GM21447 (cell line): ENCODE measurements around the gene TTLL6.
"Not testable (repeated sequence)": the region's sequence is repeated elsewhere in the genome, so short reads cannot be mapped to it uniquely, and the experiment has no call there.

ENCODE experiments used
- ATAC-seq: cut with Tn5 transposase; IDR thresholded peaks from one replicate; pipeline ENCODE4 v1.9.1; 2021; ENCODE audit not compliant: unreplicated experiment

The TTLL6 gene

DNA sequence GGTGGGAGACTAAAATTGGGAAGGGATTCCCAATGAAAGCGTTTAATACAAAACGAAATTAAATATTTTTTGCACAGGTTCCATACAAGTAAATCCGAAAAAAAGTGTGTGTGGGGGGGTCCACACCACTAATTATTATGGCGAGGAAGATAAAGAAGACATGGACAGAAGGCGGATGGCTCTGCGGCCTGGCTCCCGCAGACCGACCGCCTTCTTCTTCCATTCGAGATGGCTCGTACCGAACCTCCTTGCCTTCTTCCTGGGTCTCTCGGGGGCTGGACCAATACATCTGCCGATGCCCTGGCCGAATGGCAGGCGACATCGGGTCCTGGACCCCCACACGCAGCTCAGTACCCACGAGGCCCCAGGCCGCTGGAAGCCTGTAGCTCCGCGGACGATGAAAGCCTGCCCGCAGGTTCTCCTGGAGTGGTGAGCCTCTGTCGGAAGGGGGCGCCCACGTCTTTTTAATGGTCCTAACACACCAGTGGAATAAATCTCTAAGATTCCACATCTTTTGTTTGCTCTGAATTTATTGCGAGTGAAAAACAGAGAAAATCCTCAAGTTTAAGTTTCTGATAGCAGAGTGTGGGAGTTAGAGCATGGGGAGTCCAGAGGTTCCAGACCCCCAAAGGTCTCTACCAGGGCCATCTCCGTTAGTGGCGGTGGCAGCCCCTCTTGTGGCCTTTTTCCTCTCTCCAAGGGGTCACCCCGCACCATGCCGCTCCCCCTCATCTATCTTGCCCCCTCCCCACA, 92.6 kb downstream of the TTLL6 start:
- no peak for ATAC-seq

DNA sequence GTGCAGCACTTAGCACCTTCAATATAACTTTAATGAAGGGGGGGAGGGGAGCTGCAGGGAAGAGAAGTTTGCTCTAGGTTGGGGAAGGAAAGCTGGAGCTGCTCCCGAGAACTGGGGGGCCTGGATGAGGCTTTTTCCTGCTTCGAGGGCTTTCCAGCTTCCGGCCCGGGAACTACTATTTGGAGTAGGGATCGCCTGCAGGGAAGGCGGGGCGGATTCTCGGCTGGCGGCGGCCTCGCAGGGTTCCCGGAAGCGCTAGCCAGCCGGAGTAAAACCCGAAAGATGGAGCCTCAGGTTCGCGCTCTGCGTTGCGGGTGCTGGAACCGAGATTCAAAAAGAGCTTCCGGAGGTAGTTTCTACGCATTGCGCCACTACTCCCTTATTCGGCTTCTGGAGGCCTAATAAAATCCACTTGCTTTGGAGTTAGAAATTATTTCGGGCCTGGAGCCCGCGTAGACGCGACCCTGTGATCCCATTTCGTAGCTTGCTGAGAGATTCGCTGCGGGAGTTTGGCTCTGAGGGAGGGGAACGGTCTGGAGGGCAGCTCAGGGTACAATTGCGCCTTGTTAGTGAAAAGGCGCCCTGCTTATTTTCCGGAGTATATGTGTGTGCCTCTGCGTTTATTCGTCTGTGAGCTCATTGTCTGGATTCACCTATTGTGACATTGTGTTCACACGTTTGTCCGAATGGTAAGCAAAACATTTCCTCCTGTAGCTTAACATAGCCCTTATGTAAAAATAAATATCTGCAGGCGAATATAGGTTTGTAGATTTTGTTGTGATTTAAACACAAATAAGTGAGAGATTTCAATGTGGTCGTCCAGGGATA, 93.4 kb downstream of the TTLL6 start:
- ATAC-seq = no peak

DNA sequence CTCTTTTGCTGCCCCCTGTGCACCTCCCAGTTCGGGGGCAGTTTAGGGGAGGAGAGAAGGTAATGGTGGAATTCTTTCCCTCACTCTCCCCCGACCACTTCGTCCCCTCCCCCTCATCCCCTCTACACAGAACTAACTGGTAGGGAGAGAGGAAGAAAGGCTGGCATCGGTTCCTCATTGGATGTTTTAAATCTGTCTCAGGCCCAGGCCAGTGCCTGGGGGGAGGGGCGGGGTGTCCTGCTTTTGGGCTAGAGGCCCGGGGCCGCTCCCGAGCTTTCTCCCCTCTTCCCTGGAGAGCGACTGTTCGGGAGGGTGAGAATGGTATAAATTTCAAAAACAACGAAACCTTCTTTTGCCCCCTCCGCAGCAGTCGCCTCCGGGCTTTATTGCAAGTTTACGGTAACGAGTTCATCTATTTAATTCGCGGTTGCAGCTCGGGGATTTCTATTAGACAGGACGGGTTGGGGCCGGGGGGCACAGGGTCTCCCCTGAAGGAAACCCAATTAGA, 94.1 kb downstream of the TTLL6 start, which contains the start of gene PRAC2:
Gene PRAC2 (plus strand): TSS at position 271 of the 508 bp plus-strand sequence. CDS start 1,226 bp downstream, outside the sequence.
- ATAC-seq = no peak

DNA sequence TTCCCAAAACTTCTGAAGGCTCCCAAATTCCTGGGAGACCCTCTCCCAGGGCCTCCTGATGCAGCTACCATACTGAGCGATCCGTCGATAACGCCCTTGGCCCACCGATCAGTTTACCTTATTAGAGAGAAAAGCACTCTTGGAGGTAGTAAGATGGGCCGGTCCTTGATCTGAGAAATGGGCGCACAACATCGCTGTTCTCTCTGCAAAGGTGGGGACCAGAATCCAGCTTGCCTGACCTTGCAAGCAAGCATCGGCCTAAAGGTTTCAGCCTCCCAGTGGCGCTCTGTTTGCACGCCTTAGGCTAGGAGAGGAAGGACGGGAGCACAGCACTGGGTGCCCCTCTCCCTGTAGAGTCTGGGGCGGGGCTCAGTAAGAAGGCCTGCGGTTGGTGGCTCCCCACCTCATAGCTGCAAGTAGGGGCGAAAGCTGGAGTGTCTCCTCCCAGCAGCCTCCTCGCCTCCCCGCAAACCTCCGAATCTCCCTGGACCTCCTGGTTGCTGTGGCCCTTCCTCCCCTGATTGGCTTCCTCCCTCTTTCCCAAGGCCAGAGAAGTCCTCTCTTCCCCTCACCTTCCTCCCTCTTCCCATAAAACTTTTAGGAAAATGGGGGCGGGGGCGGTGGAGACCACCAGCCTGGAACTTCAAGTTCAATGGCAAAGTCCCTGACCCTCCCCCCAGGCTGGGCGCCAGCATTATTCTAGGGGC, 94.7 kb downstream of the TTLL6 start, which contains the start of gene PRAC1:
Gene PRAC1 (minus strand): TSS at position 318 of the 707 bp plus-strand sequence. CDS start 126 bp downstream, at position 192.
- ATAC-seq = no peak

DNA sequence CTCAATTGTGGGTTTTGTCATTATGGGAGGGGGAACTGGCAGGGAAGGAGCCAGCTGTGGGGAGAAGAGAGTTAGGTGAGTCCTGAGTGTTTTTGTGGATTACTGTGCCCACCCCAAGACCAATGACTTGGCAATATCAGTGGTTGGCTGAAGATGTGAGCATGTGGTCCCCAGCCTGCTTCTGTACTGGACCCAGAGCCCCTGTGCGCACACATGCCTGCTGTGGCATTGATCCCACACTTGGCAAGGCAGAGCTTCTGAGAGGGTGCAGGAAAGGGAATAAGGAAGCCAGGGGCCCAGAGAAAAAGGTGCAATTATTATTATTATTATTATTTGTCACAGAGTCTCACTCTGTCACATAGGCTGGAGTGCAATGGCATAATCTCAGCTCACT, 96.0 kb downstream of the TTLL6 start:
- no peak for ATAC-seq

DNA sequence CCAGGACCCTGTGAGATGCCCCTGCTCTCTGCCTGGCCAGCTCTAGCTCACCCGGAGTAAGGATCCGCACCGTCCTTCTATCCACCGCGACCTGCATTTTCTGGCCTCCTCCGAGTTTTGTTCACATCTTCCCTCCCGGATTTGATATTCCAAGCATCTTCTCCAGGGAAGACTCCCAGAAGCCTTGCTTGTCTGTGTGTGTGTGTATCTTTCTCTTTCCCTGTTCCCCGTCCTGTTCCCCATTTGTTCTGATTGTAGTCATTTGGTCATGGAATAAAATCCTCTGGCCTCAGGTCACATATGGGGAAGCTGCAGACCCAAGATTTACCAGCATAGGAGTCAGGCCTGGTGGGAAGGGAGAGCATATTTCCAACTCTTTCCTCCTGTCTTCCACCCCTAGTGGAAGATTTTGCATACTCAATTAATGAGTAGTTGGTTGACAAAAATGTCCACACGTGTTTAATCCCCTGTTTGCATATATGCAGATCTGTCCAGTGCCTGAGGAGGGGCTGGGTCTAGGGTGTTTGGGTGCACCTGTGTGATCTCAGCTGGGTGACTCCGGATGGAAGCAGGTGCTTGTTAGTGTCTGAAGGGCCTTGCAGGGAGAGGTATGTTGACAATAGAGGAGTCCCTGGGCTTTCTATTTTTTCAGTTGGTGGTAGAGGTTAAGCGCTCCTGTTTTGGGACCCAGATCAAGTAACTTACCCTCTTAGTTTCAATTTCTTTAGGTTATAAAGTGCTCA, 96.6 kb downstream of the TTLL6 start:
- no peak for ATAC-seq

DNA sequence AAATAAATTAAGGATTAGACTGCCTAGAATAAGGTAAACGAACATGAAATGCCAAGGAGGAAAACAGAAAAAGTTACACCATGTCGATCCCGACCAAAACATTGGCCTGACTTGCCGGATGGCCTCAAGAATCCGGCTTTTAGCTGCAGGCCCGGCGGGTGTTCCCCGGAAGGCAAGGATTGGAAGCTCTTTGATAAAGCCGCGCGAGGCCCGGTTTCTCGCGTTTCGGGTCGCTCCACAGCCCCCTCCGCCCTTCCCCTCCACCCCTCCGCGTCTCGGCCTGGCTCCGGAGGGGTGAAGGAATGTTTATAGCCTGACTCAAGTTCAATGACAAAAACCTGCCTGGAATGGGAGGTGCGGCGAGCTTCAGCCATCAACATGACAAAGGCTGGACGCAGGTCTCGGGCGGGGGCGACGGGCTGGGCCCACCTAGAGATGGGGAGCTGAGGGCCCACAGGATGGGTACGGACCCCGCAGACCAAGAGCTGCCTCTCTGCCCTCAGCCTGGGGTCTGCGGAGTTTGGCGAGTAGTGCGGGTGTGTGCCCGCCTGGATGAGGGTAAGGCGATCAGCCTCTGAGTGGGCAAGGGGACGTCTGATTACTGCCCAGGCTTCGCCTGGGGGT, 97.3 kb downstream of the TTLL6 start:
- no peak for ATAC-seq

DNA sequence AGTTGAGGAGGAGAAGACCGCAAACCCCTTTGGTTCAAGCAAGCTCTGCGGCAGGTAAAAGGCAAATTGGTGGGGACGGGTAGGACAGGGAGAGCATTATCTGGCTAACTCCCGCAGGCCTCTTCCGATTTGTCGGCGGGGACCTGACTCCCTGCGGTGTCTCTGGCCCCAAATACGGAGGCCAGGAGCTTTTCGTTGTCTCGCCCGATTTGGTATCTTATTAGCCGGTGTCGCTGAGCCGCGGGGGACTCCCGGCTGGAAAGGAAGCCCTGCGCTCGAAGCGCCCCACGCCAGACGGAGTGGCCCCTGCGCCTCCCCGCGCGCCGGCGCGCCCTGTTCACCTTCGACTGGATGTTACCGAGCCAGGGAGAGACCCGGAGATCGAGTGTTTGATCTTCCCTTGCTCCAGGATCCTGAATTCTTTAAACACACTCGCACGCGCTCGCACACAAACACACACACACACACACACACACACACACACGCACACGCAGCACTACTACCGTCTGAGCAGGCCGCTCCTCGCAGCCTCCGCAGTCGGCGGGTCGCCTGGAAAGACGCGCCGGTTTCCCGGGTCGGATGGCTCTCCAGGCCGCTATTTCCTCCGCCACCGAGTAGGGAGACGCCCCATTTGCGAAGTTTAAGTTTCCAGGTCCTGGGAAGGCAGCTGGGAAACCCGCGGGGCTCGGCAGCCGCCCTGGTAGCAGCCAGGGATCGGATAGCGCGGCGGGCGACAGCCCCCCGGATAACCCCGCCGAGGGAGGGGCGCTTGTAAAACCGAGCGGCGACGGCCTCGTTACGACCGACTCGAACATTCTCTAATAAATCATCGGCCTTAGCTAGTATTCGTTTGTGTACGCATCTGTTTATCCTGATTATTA, 98.0 kb downstream of the TTLL6 start:
- ATAC-seq = no peak

DNA sequence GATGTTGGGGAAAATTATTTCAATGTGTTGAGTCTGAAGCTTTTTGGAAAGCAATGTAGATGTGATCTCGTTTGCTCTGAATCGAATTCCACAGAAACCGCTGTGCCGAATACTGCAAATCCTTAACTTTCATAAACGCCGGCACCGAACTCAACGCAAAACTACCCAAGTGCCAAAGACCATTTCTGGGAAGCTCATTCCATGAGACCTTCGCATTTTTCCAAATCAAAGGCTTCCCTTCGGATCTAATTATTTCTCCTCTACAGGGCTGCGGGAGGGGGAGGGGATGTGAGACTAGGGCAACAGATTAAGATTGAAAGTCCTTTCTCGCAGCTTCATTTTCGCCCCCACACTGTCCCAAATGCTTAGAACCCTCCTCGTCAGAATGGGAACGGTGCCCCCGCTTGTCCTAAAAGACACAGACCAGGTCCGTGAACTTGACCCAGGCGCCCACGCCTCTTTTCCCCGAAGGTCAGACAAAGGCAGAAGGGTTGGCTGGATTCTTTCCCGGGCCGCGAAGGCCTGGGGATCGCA, 98.7 kb downstream of the TTLL6 start:
- ATAC-seq = no peak

DNA sequence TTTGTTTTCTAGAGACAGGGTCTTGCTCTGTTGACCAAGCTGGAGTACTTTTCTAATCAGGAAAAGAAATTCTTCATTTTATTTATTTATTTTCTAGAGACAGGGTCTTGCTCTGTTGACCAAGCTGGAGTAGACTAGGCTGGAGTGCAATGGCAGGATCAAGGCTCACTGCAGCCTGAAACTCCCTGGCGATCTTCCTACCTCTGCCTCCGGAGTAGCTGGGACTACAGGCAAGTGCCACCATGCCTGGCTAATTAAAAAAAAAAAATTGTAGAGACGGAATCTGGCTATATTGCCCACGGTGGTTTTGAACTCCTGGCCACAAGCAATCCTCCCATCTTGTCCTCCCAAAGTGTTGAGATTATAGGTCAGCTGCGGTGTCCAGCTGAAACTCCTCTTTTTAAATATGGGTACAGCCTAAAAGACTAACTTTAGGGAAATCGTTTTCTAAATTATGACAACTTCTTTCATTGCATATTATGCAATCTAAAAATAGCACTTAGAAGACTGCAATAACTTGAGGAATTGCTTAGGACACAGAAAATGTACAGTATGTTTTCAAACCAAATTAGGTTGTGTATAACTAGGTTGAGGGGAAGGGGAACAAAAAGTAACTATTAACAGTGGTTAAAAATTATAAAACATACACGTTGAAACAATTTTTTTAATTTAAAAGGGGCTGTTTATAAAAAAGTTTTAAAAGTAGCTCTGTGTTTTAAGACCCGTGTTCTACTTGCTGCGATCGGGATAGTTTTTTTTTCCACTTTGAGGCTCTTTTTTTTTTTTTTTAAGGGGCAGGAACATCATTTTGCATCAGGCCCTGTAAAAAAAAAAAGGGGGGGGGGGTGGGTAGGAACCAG, 99.4 kb downstream of the TTLL6 start:
- ATAC-seq = no peak

DNA sequence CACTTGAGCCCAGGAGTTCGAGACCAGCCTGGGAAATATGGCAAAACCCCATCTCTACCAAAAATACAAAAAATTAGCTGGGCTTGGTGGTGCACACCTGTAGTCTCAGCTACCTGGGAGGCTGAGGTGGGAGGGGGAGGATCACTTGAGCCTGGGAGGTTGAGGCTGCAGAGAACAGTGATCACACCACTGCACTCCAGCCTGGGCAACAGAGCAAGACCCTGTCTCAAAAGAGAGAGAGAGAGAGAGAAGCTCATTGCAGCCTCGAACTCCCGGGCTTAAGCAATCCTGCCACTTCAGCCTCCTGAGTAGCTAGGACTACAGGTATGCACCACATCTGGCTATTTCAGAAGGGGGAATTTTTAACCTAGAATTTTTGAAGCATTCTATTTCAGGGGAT, 100.5 kb downstream of the TTLL6 start:
- ATAC-seq = not testable (repeated sequence)

DNA sequence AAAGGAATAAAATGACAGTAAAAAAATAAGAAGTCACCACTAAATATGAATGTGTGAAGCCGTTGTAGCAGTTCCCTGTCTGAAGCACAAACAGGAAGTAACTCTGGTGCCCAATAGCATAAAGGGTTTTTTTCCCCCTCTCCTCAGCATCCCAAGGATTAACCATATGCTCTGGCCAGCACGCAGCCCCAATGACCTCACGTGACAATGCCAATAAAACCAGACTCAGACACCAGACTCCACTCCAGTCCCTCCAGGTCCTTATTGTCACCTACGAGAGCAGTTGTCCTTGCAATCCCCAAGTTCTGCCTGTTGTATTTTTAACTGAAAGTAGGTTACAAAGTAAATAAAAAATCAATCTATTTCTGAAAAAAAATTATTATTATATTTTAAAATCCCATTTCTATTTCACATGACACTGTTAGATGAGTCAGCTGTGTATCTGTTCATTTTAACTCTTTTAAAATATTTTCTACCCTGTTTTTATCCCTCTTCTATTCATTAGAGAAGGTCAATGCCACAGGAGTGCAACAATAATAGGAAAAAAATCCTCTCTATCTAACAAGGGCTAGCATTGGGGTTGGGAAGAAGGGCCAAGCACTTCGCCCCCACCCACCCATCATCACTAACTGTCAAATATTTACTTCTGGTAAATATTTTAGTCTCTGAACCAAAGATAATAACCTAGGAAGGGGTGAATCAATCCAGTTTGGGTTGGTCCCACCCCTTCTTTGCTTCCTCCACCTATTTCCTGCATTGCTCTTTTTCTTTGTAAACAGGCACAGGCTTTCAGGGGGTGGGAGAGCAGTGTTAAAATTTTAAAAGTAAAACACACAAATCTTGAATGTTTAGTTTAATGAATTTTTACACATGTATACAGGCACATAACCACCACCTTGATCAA, 101.3 kb downstream of the TTLL6 start:
- ATAC-seq = no peak
